H54 (cell line): ENCODE data around the gene ZDHHC14.
A peak's percentile ranks its signal among the peaks of the same experiment; 100 is the strongest.

Source experiments
- DNase-seq: peaks from one replicate; pipeline ENCODE4 v3.0.0; 2011; ENCODE audit warnings: low spot score, mixed read lengths; ENCODE audit not compliant: insufficient read length
- FAIRE-seq: peaks from 3 replicates; lab custom pipeline; 2011; peaks lifted over from hg19 to GRCh38; lab: Jason Lieb, UNC
- POLR2A ChIP-seq: IDR thresholded peaks from 2 replicates; pipeline ENCODE4 v1.6.1; 2011; ENCODE audit warnings: low read depth, mild to moderate bottlenecking, low read length

ZDHHC14 gene

DNA sequence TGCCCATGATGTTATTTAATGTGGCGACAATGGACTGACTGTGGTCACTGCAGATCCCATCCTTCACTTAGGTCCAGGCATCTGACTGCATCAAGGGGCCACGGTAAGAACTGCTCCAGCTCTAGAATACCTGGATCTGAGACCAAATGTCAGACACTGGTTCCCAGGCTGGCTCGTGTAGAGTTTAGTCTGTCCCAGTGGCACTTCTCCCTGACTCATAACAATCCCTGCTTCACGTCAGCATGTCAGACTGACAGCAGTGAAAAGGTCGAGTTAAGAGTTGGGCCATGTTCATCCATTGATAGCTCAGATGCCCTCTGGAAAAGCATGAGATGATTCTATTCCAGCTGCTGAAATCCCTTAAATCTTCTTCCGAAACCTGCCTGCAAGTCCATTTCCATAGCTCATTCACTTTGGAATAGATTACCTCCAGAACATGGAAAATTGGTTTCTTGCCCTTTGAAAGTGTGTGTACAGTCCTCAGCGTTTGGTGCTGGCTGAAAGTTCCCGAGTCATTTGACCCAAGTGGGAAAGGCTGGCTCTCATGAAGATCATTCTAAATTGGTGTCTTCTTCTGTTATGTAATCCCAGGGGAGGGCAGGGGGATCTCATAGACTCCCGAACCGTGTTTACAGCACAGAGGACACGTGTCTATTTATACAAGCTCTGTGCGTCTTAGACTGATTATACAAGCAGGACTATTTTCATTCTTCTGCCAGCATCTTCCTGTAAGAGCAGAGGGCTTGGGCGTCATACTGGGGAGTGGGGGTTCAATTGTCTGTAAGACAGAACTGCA, 160.8 kb downstream of the ZDHHC14 start:
- no peak for TF ChIP-seq POLR2A
- FAIRE-seq (no peak), DNase-seq (no peak)

DNA sequence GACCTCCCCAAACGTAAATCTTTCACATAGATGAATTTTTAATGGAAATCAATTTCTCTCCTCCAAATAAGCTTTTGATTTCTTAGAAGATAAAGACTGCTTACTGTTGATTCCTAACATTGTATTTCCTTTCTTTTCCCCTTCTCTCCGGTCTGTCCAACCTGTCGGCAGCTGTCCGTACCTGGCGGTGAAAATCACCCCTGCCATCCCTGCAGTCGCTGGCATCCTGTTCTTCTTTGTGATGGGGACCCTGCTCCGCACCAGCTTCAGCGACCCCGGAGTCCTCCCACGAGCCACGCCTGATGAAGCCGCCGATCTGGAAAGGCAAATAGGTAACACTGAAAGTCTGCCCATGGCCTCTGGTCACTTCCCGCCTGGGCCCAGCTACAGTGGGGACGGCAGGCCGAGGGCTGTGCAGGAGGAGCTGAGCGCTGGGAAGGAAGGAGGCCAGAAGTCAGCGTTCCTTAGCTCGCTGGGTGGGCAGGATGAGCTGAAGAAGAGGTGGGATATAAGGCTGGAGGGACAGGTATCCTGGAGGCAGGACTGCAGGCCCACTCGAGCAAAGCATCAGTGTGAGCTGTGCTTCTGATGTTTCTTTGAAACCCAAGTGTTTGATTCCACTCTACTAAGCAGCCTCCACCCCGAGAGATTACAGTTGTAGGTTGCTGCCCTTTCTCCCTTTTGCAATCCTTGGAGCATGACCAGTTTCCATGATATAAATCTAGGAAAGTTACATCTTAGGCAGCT, 161.6 kb downstream of the ZDHHC14 start:
- FAIRE-seq (no peak), DNase-seq (no peak)
- TF ChIP-seq POLR2A = no peak

DNA sequence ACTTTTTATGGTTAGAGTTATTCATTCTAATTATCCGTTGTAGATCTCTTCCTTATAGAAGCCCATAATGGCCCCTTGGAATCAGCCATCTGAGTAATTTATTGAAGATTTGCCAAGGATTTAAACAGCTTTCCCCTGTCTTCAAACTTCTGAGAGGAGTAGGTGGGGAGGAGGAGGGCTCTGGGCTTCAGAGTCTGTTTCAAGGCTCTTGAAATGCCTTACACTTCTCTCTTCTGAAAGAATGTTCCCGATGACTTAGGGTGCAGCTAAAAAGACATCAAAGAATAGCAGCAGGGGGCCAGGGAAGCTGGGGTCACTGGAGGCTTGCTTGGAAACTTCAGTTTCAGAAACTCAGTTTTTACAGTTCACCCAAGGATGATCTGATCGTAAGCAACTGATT, 165.3 kb downstream of the ZDHHC14 start:
- no peak for TF ChIP-seq POLR2A
- FAIRE-seq (no peak), DNase-seq (no peak)

DNA sequence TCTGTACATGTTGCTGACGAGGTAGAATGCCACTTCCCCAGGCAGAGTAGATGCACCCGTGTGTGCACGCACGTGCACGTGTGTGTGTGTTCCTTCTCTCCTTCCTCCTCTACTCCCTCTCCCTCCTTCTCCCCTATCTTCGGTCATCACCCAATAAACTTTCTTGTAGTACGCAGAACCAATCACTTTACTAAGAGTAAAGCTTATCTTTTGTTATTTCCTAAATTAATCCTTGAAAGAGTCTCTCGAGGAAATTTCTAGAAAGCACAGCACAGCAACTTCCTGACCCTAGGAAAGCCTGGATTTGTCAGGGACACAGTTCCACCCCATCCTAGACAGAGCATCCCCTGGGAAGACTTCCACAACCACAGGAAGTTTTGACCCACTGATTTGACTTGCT, 166.1 kb downstream of the ZDHHC14 start:
- no peak for TF ChIP-seq POLR2A
- FAIRE-seq = no peak

DNA sequence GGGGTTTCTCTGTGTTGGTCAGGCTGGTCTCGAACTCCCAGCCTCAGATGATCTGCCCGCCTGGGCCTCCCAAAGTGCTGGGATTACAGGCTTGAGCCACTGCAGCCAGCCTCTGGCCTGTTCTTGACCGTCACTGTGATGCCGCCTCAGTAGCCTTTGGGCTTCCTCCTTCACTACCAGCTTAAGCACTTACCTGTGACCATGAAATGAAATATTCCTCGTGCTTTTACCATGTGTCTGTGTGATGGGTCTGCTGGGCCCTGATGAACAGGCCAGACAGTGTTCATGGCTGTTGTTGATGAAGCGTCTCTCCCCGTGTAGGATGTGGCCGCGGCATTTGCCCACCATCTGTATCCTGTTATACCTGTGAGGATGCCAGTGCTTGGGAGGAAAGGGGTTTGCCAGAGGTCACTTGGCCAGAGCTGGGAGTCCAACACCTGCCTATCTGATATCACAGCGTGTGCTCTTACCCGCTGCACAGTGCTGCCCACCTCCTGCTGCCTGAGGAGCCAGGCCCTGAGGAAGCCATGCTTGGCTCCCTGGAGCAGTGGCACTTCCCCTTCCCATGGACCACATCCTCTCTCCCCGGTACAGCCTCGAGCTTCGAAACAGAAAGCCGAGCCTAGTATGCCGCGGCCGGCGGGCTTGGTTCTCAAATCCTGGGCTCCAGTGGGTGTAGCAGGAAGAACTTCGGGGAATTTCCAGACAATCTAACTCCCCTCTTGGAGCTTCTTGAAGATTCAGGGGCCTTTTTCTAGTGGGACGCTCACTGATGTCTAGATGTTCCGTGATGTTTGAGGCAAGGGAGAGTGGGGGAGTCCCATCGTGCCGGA, 167.9 kb downstream of the ZDHHC14 start:
- no peak for TF ChIP-seq POLR2A
- no peak for DNase-seq
- FAIRE-seq = no peak

More for the DNA sequence above, 166.1 kb downstream of the ZDHHC14 start:
- DNase-seq = no peak

DNA sequence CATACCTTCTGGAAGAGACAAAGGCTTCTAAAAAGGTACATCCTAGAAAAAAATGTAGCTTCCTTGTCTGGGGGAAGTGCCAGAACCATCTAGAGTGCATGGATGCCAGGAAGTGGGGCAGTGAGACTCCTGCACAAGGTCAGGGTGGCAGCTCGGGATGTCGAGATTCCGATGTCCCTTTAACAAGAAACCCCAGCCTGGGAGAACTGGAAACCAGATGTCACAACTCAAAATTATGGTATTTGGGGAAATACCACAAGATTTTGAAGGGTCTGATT, 168.4 kb downstream of the ZDHHC14 start:
- FAIRE-seq (no peak), DNase-seq (no peak)
- no peak for TF ChIP-seq POLR2A

DNA sequence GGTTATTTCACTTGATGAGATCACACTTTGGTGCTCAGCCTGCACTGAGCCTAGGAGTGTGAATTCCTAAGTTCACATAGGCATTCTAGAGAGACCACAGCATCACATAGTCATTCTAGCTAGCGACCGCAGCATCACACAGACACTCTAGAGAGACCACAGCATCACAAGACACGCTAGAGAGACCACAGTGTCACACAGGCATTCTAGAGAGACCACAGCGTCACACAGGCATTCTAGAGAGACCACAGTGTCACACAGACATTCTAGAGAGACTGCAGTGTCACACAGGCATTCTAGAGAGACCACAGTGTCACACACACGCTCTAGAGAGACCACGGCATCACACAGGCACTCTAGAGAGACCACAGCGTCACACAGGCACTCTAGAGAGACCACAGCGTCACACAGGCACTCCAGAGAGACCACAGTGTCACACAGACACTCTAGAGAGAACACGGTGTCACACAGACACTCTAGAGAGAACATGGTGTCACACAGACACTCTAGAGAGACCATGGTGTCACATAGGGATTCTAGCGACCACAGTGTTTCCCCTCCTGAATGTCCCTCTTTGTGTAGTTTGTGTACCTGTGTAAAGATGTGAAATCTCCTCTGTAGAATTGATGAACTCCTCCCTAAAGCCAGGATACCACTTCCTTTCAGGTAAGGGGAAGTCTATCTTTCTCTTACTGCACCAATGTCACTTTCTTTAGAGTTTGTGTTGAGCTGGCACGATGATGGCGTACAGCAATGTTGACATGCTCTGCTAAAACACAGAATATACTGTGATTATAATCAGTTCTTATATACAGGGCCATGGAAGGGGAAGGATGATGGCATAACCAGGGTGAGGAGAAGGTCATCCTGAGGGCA, 169.4 kb downstream of the ZDHHC14 start:
- DNase-seq (no peak), FAIRE-seq (no peak)
- TF ChIP-seq POLR2A = no peak

DNA sequence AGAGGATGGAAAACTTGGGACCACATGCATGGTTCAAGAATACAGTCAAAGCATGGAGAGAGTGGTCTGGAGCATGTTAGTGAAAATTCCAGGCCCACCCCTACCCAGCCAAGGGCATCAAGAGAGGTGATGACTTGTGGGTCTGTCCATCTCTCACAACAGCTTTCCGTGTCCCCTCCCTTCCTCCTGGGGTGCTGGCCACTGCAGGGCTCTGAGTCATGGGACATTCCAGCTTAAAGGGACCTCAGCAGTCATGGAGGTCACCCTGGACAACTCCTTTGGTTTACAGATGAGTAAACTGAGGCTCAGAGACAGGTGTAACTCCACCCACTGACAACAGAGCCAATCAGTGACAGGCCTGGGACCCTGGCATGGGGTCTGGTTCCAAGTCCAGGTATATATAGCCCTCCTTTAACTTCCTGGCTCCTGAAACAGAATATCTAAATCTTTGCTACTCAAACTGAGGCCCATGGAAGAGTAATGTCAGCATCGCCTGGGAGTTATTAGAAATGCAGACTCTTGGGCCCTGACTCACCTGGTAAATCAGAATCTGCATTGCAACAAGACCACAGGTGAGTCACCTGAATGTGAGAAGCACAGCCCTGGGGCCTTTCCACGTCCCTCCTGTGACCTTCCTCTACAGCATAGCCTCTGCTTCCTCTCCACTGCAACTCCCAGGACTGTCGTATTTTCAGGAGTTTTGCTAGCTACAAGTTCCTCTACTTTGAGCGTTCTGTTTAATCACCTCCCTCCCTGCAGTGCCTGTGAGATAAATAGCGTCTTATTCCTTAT, 170.2 kb downstream of the ZDHHC14 start:
- DNase-seq = peak; percentile 19
- no peak for TF ChIP-seq POLR2A
- no peak for FAIRE-seq

DNA sequence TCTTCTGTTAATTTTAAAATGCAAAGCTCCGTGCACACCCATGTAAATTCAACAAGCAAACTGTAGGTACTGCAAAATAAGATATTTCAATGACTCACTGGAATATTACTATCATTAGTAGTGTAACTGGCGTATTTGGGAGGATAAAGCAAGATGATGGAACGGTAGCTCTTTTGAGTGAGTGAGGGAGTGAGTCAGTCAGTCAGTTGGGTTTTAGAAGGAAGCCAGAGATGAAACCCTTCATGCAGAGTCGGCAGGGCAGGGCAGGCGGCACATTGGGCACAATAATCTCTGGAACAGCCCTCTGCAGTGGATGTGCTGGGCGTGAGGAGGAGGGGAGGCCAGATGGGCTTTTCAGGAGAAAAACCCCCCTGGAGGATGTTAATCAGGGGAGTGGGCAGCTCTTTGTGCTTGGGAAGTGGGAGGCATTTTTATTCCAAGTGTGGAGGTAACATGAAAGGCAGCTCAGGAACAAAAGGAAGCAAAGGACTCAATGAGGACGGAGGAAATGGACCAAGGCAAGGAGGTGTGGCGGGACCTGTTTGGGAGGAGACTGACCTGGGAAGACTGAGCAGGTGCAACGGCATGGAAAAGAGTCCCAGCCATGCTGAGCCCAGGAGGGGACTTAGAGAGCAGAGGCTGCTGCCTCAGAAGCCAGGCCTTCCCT, 171.2 kb downstream of the ZDHHC14 start:
- DNase-seq (no peak), FAIRE-seq (no peak)
- no peak for TF ChIP-seq POLR2A

DNA sequence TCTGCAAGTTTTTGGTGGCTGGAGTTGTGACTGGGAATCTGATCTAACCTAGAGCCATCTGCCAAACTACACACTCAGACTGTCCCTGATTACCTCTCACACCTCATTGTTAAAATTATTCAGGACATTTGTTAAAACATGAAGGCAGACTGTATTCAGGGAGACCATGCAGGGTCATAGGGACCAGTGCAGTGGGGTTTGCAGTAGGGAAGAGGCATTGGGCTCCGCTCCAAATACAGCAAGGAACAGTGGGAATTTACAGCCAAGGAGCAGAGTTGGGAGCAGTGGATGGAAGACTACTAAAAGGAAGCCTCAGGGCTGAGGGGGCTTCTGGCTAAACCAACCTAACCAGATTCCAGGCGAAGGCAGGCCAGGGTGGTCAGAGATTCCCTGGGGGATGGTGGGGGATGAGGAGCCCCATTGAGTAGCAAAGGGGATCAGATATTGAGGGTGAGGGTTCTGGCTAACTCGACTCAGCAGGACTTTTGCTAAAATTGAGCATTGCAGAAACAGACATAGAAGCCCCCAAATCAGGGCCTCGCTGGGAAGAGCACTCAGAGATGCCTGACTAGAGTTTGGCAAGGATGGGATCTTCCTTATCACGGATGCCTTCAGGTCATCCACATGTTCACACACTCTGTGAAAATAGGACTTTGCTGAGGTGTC, 172.0 kb downstream of the ZDHHC14 start:
- FAIRE-seq = no peak
- no peak for DNase-seq
- TF ChIP-seq POLR2A = no peak

DNA sequence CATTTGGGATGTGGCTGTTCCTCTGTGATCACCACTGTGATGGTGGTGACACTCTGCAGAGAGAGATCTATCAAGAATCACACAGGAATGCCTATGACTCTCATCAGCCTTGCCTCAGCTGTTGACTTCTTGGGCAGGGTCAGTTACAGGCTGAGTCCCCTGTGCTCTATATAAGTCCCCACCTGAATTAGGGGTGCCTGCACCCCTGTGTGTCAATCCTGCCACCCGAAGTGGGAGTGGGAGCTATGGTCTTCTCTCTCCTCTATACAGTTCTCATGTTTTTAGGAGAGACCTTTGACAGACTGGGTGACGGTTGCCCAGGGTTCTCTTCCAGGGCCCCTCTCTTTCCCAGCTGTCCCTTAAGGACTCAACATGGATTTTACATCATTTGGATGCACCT, 173.8 kb downstream of the ZDHHC14 start:
- FAIRE-seq = no peak

More for the DNA sequence above, 173.8 kb downstream of the ZDHHC14 start:
- DNase-seq = no peak
- TF ChIP-seq POLR2A = no peak
